HUES48 (cell line): Measurements from ENCODE around the gene SIRPB2.

Experiments
- H3K27ac ChIP-seq: one replicate; pipeline ENCODE4 v1.7.0; 2013; ENCODE audit warnings: low read depth, low read length, inconsistent platforms
- H3K27me3 ChIP-seq: 2 replicates; pipeline ENCODE4 v1.6.1; 2013; ENCODE audit warnings: mild to moderate bottlenecking, low read length; ENCODE audit not compliant: control insufficient read depth, insufficient read depth
- H3K36me3 ChIP-seq: 2 replicates; pipeline ENCODE4 v1.6.1; 2013; ENCODE audit warnings: low read length; ENCODE audit not compliant: control insufficient read depth, insufficient read depth
- H3K4me1 ChIP-seq: 2 replicates; pipeline ENCODE4 v1.6.1; 2013; ENCODE audit warnings: mild to moderate bottlenecking, low read length; ENCODE audit not compliant: control insufficient read depth, insufficient read depth
- H3K4me3 ChIP-seq: 2 replicates; pipeline ENCODE4 v1.5.1; 2013; ENCODE audit warnings: mild to moderate bottlenecking, low read depth, low read length
- H3K9ac ChIP-seq: 2 replicates; pipeline ENCODE4 v1.6.1; 2013; ENCODE audit warnings: mild to moderate bottlenecking, low read depth, low read length, moderate library complexity
- H3K9me3 ChIP-seq: 2 replicates; pipeline ENCODE4 v1.6.1; 2013; ENCODE audit warnings: low read length; ENCODE audit not compliant: control insufficient read depth, insufficient read depth

SIRPB2 gene

DNA sequence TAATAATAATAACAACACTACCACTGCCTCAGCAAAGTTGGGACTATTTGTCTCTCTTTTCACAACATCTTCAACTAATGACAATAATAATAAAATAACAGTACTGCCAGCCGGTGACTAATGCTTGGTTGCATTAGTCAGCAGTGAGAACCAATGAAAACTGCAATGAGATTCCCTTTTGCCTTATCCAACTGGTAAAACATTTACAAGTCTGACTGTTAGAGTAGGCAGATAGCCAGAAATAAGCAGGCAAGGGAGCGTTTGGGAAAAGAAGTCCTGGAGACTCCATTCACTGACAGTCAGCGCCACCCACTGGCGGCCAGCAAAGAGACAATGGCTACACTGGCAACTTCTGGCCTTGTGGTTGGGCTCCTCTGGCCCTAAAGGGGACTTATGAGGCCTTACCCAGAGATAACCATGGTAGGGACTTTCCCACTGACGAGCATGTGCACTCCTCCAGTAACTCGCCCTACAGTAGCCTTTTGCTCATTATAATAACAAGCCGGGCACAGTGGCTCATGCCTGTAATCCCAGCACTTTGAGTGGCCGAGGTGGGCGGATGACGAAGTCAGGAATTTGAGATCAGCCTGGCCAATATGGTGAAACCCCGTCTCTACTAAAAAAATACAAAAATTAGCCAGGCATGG lies 21.2 kb downstream of the SIRPB2 start:
- H3K9ac ChIP-seq = no peak overlapping the region
- peaks cover 3% of the 10 kb centered on the region; the same call in 1 of the 2 replicates for H3K36me3 ChIP-seq
- peaks cover 19% of the 10 kb centered on the region for H3K4me1 ChIP-seq
- H3K27me3 ChIP-seq = no peaks in the 10 kb centered on the region
- H3K27ac ChIP-seq = no peak overlapping the region
- no peaks in the 10 kb centered on the region for H3K9me3 ChIP-seq
- no peak overlapping the region for H3K4me3 ChIP-seq

DNA sequence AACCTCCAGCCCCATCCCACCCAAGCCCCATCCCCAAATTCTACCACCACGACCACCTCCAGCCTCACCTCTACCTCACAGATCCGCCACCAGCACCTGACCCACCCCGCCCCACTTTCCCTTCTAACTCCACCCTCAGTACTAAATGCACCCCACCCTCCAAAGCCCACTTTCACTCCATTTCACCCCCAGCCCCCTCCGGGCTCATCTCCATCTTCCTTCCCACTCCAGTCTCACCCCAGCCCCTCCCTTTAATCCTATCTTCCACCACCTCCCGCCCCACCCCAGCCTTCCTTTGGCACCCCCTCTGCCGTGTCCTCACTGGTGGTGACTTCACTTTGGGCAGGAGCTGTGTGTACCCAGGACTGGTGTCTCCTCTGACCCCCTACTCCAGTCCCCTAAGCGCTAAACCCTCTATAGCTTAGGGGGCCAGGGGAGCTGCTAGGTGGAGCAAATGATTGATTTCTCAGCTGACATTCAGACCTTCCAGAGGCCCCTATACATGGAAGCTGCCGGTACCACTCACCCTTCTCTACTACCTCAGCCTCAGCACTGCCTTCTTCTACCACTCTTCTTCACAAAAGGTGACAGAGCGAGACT lies 21.8 kb downstream of the SIRPB2 start:
- Histone ChIP-seq H3K9me3 (no peaks in the 10 kb centered on the region), H3K4me3 (no peak overlapping the region), H3K27ac (no peak overlapping the region), H3K36me3 (peaks cover 8% of the 10 kb centered on the region), H3K27me3 (no peaks in the 10 kb centered on the region), H3K4me1 (peaks cover 19% of the 10 kb centered on the region), H3K9ac (no peak overlapping the region)

DNA sequence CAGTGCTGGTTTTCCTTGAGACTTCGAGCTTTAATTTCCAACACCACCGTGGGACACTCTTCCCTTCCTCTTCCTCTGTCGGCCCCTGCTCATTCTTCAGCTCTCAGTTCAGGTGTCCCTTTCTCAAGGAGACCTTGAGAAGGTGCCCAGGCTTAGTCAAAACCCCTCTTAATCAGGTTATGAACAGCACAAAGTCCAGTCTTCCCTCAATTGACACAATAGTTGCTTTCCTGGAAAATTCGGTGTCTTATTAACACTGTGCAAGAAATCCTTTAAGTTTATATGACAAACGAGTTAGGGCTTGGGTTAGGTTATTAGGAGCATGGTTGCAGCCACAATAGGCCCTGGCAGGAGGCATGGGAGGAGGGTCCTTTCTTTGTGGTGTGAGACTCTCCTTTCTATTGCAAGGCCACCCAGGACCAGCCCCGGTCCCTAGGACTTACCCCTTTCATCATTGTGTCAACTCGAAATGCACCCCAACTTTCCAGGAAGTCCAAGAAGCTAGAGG lies 23.0 kb downstream of the SIRPB2 start:
- H3K9me3 ChIP-seq = no peaks in the 10 kb centered on the region
- no peak overlapping the region for H3K4me3 ChIP-seq
- H3K4me1 ChIP-seq = peaks cover 19% of the 10 kb centered on the region
- no peak overlapping the region for H3K9ac ChIP-seq
- peaks cover 20% of the 10 kb centered on the region for H3K36me3 ChIP-seq
- H3K27me3 ChIP-seq = no peaks in the 10 kb centered on the region
- H3K27ac ChIP-seq = no peak overlapping the region

DNA sequence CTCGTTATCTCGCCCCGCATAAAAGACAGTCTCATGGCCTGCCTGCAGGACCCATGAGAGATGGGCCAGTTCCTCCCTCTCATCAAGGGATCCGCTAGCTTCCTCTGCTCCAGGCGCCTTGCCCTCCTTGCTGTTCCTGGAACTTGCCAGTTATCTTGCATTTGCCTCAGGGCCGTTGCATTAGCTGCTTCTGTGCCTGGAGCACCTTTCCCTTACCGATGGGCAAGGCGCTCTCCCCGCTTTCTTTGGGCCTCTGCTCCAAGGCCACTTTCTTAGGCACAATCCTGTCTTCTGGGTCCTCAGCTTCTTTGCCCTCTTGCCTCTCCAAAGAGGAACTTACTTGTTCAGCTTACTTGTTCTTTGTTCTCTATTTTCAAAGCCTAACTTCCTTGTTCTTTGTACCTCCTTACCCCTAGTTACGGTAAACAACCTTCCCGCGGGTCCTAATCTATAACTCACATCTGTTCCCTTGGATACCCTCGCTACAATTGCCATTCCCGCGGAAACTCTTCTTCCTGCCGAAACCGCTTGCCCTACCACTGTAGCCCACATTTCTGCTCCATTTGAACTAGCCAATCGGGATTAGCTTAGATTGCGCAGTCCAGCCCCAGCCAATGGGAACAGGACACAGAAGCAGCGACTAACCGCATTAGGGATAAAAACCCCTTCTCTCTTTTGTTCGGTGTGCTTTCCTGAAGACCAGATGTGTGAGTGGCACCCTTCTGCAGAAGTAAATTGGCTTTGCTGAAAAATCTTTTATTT lies 23.7 kb downstream of the SIRPB2 start:
- no peak overlapping the region for H3K27ac ChIP-seq
- H3K9me3 ChIP-seq = no peaks in the 10 kb centered on the region
- peaks cover 19% of the 10 kb centered on the region for H3K4me1 ChIP-seq
- no peaks in the 10 kb centered on the region for H3K27me3 ChIP-seq
- peak overlapping the region; percentile 46 for H3K4me3 ChIP-seq
- peaks cover 24% of the 10 kb centered on the region for H3K36me3 ChIP-seq
- H3K9ac ChIP-seq = 0 out of 2 replicates have a peak overlapping the region, but pooled peaks have one; percentile 8

DNA sequence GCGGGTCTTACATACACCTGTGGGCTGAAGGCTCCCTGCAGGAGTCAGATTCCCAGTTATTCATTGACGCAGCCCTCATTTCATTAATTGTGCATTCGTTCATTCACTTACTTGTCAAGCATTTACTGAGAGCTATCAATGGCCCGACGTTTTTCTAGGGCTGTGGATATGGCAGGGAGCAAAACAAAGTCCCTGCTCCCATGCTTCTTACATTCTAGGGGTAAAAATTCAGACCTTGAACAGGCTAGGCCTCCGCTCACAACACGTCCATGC lies 24.2 kb downstream of the SIRPB2 start:
- Histone ChIP-seq H3K36me3 (peaks cover 26% of the 10 kb centered on the region), H3K27me3 (no peaks in the 10 kb centered on the region), H3K9ac (0 out of 2 replicates have a peak overlapping the region, but pooled peaks have one; percentile 8), H3K4me3 (peak overlapping the region; percentile 46), H3K27ac (no peak overlapping the region), H3K9me3 (no peaks in the 10 kb centered on the region), H3K4me1 (peaks cover 19% of the 10 kb centered on the region)

DNA sequence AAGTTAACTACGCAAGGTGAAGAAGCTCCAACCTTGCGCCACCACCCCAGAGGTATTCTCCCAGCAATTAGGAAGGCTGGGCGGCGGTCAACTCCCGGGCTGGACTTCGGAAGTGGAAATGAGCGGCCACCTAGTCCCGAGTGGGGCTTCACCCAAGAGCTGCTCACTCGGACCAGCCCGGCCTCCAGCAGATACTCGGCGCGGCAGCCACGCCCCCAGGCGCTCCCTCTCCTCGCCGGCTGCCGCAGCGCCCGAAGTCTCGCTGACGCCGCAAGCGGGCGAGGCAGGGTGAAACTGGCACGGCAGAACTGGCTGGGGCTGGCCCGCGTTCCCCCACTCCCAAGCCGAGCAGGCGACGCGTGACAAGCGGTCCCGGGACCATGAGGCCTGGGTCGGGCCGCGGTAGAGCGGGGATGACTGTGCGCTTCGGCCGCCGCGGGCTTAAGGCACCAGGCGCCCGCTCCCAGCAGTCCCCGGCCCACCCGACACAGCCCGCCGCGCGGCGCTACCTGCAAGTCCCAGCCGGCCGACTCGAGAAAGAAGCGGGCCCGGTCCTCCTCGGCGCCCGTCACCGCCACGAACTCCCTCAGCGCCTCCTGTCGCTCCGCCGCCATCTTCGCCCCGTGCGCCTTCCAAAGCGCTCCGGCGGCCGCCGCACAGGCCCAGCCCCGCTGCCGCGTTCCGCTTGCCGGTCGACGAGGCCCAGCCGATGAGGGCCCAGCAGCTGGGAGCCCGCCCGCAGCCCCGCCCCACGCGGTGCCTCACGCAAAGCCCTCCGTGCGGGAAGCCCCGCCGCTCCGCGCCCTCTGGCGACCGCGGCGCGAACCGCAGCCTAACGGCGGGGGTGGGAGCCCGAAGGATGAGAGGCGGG lies 24.8 kb downstream of the SIRPB2 start, which contains the start of gene NSFL1C:
NSFL1C (minus strand) TSS at position 639 of the 871 bp plus-strand sequence; CDS start at position 614, 25 bp downstream.
- Histone ChIP-seq H3K27ac (peak within 1 kb of the TSS; percentile 82), H3K4me1 (peaks cover 19% of the 10 kb centered on the region), H3K9me3 (no peaks in the 10 kb centered on the region), H3K9ac (peak within 1 kb of the TSS; percentile 90), H3K4me3 (peak within 1 kb of the TSS; percentile 97), H3K36me3 (peaks cover 31% of the 10 kb centered on the region), H3K27me3 (no peaks in the 10 kb centered on the region)

DNA sequence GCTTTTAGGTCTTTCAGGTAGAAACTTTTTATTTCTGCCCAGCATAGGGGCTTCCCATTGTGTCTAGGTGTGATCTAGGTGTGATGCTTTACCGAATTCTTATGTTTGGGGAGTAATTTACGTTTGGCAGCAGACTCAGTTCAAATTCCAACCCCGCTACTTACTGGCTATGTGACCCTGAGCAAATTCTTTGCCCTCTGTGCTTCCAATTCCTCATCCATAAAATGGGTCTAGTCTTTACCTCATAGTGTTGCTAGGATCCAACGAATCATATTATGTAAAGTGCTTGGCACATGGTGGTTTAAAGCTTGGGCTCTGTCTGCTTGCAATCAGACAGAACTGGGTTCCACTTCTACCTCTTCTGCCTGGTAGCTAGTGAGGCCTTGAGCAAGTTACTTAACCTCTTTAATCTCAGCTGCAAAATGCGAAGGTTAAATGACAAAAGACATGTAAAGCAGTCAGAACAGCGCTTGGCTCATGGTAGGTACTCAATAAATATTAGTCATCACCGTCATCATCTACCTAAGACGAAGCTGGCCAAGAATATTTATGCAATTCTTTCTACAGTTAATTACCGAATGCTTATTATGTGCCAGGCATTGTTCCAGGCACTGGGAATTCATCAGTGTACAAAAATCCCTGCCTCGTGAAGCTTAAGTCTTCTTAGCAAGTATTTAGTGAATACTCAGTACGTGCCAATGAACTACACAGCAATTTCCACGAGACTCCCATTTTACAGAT lies 25.6 kb downstream of the SIRPB2 start:
- Histone ChIP-seq H3K27me3 (no peaks in the 10 kb centered on the region), H3K9me3 (no peaks in the 10 kb centered on the region), H3K9ac (peak overlapping the region; percentile 90), H3K4me1 (peaks cover 19% of the 10 kb centered on the region), H3K36me3 (peaks cover 39% of the 10 kb centered on the region), H3K27ac (no peak overlapping the region), H3K4me3 (peak overlapping the region; percentile 97)

DNA sequence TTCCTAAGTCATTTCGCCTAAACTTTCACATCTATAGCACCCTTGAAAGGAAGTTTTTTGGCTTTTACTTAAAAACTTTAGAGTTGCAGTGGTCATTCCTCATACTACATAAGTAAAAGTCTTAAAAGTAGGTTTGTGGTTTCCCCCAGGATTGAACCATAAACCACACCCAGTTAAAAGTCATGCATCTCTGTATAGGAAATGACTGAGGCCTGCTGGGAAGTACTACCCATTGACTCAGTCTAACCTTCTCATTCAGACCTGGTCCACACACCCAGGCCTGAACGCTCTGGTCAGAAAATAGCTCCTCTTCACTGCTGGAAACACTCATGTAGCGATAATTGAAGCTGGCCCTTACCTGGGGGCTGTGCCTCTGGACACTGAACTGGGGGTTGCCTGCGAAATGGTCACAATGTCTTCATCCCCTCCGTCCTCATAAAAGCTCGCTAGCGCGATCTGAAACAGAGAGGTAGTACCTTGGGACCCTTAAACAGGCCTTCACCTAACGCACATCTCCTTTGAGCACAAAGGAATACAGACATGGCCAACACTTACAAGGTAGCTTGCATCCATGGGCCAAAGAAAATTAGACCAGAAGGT lies 27.1 kb downstream of the SIRPB2 start:
- H3K9ac ChIP-seq = no peak overlapping the region
- H3K9me3 ChIP-seq = no peaks in the 10 kb centered on the region
- H3K27ac ChIP-seq = no peak overlapping the region
- peaks cover 55% of the 10 kb centered on the region for H3K36me3 ChIP-seq
- peaks cover 19% of the 10 kb centered on the region for H3K4me1 ChIP-seq
- H3K4me3 ChIP-seq = no peak overlapping the region
- H3K27me3 ChIP-seq = no peaks in the 10 kb centered on the region

DNA sequence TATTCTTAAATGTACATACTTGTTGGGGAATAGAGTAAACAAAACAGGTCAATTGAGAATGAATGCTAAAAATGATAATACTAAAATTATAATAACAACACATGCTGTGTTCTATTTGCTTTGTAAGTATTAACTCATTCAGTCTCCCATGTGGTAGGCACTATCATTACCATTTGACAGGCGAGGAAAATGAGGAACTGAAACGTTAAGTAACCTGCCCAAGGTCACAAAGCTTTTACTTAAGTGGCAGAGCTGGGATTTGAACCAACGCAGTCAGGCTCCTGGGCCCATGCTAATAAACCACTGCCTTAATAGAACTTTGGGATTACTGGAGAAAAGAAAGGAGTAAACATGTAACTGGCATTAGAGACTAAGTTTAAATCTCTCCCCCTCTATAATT lies 28.4 kb downstream of the SIRPB2 start:
- no peak overlapping the region for H3K9ac ChIP-seq
- H3K4me3 ChIP-seq = no peak overlapping the region
- no peak overlapping the region for H3K27ac ChIP-seq
- H3K9me3 ChIP-seq = no peaks in the 10 kb centered on the region
- peaks cover 19% of the 10 kb centered on the region for H3K4me1 ChIP-seq
- no peaks in the 10 kb centered on the region for H3K27me3 ChIP-seq
- peaks cover 67% of the 10 kb centered on the region for H3K36me3 ChIP-seq

DNA sequence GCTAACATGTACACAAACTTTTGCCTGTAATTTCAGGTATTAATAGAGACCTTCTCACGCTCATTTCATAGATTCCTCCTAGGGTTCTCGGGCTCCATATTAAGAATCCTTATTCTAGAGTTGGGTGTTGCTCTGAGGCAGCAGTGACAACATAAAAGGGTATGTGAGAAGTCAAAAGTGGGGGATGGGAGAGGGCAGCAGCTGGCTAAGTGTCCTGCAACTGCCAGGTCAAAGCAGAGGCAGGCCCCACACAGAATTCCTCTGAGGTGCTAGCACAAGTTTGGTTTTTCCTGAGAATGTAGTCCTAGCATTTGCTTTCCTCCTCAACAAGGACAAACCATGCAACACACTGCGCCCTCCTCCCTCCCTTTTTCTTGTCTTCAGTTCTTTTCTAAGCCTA lies 29.2 kb downstream of the SIRPB2 start:
- Histone ChIP-seq H3K36me3 (peaks cover 76% of the 10 kb centered on the region), H3K27ac (no peak overlapping the region), H3K4me3 (no peak overlapping the region), H3K9ac (no peak overlapping the region), H3K9me3 (no peaks in the 10 kb centered on the region), H3K4me1 (peaks cover 10% of the 10 kb centered on the region), H3K27me3 (no peaks in the 10 kb centered on the region)
